Adrenal gland (tissue), 12 donors: ENCODE data around the gene LOXHD1. TPM values are rescaled to one million over a fixed set of nuclear protein-coding genes. Genes with fewer than 3 reads are reported as not detected.

Experiments
- DNase-seq, 7 donors: peaks; one replicate each; pipeline ENCODE4 v3.0.0-alpha.2; 2019 to 2020
- H3K27ac ChIP-seq, 5 donors: fragments of 200-600 bp; sonication (generic) in 4 of 5; 1 replicate in 3 of 5; 2 replicates in 2 of 5; pipeline versions ENCODE4 v1.5.1 to v1.8.0; 2016 to 2020; ENCODE audit warnings: mild to moderate bottlenecking in 1 of 5
- H3K27me3 ChIP-seq: fragments of 200-600 bp; 2 replicates; pipeline ENCODE4 v1.8.0; 2021
- H3K36me3 ChIP-seq, 2 donors: fragments of 200-600 bp; replicated peaks in 1 of 2; 1 replicate in 1 of 2; 2 replicates in 1 of 2; pipeline versions ENCODE4 v1.5.1 to v1.8.0; 2018 to 2022
- H3K4me1 ChIP-seq, 2 donors: fragments of 200-600 bp; replicated peaks in 1 of 2; 1 replicate in 1 of 2; 2 replicates in 1 of 2; pipeline versions ENCODE4 v1.5.1 to v1.8.0; 2018 to 2021
- H3K4me3 ChIP-seq, 4 donors: fragments of 200-600 bp; sonication (generic) in 3 of 4; one replicate each; pipeline ENCODE4 v1.5.1; 2016 to 2018
- H3K9me3 ChIP-seq, 3 donors: fragments of 200-600 bp; sonication (generic) in 1 of 3; replicated peaks in 1 of 3; 1 replicate in 2 of 3; 2 replicates in 1 of 3; pipeline versions ENCODE4 v1.5.1 to v1.8.0; 2016 to 2021
- CTCF ChIP-seq, 6 experiments: fragments of 450-650 bp in 4 of 6; fragments of 200-600 bp in 2 of 6; sonication (generic) in 1 of 6; IDR thresholded peaks; 1 replicate in 5 of 6; 2 replicates in 1 of 6; pipeline versions ENCODE4 v1.5.1 to v1.8.0; 2016 to 2021; ENCODE audit warnings: antibody characterized with exemption in 6 of 6, mild to moderate bottlenecking in 2 of 6, moderate library complexity in 1 of 6
- POLR2A ChIP-seq, 2 donors: fragments of 450-650 bp; IDR thresholded peaks; one replicate each; pipeline ENCODE4 v1.6.1; 2017; ENCODE audit warnings: antibody characterized with exemption in 2 of 2, mild to moderate bottlenecking in 2 of 2, moderate library complexity in 1 of 2
- WGBS, 4 donors: extraction: QIAGEN DNeasy Blood & Tissue Kit in 2 of 4; methylation state at CpG; one replicate each; pipeline versions ENCODE4 v1.1.5 to v1.1.7; 2013 to 2017; 5-methylcytosine and 5-hydroxymethylcytosine counted together
- intact Hi-C, 2 donors: fragments of 100-400 bp; cut with DNase I; formaldehyde crosslinking; loops; one replicate each; pipeline versions ENCODE4 v1.14.1 to v1.15.0; 2022 to 2023
- polyA plus RNA-seq, 3 donors: library from polyadenylated mRNA; stranded (reverse); fragments of 200-250 nt in 2 of 3; fragments of 350-450 nt in 1 of 3; fragmentation: Illumina TruSeq in 1 of 3; extraction: RNeasy Lipid Tissue Mini Kit (QIAGEN cat#74804) in 1 of 3; gene quantifications; one replicate each; pipeline ENCODE4 v1.2.3, GENCODE V29; 2013 to 2014
- total RNA-seq, 9 donors: library from RNA; depleted of rRNA in 4 of 9; stranded (reverse); fragments of >200 nt in 4 of 9; fragments of 120-200 nt in 1 of 9; fragmentation: NEBNext Ultra II Directional in 1 of 9; extraction: Animal tissue kit (Norgen Biotek cat#: 25700) in 1 of 9; gene quantifications; one replicate each; pipeline versions ENCODE4 v1.1.0 to v1.2.4, GENCODE V29; 2013 to 2023
- donor health status: healthy with polysubstance abuse.
- donor health status: Bipolar disorder and iron deficiency.
- donor health status: DM: yes; HTN: yes; CAD: no.
- donor health status: DM: no; HTN: no; CAD: no.
- donor health status: DM: no; HTN: no; CAD: no.
- donor health status: DM: yes; HTN: yes; CAD: no.

The LOXHD1 gene
- total and polyA plus RNA-seq, 12 donors: 0.08 to 0.30 (median 0.16) TPM; not detected in 7

- Histone ChIP-seq H3K4me3 (no peak overlapping the region), H3K27ac (no peak overlapping the region), H3K36me3 (no peaks in the 10 kb centered on the region), H3K27me3 (no peaks in the 10 kb centered on the region), H3K4me1 (no peaks in the 10 kb centered on the region), H3K9me3 (no peaks in the 10 kb centered on the region)
- 19 to 46% (median 36%) methylated on average over 2 of the region's 2 CpGs for WGBS, 4 donors
- intact Hi-C loops: no loop called here
- TF ChIP-seq POLR2A (IDR thresholded peaks at IDR 0.05) (no peak), CTCF (IDR thresholded peaks at IDR 0.05) (no peak)
- no peak for DNase-seq
Measured at GRCh38 chr18:46485675-46486194, 171.3 kb downstream of the LOXHD1 start.

- H3K4me1 ChIP-seq: no peaks in the 10 kb centered on the region
- H3K27ac ChIP-seq: no peak overlapping the region
- no peak for TF ChIP-seq POLR2A (IDR thresholded peaks at IDR 0.05)
- TF ChIP-seq CTCF (IDR thresholded peaks at IDR 0.05): no peak
- H3K4me3 ChIP-seq: no peak overlapping the region
- intact Hi-C loops: loop anchor here in 1 of 2 donors (5.0 kb wide), 1 partner anchor 203 kb away; no protein-coding TSS in a partner anchor
- DNase-seq: no peak
- no peaks in the 10 kb centered on the region for H3K36me3 ChIP-seq
- H3K9me3 ChIP-seq: no peaks in the 10 kb centered on the region
- H3K27me3 ChIP-seq: no peaks in the 10 kb centered on the region
- 26 to 35% (median 30%) methylated on average over 16 of the region's 16 CpGs for WGBS, 4 donors
Measured at GRCh38 chr18:46484971-46485370, 172.0 kb downstream of the LOXHD1 start.

- DNase-seq: no peak
- Histone ChIP-seq H3K27me3 (no peaks in the 10 kb centered on the region), H3K4me3 (no peak overlapping the region), H3K27ac (no peak overlapping the region), H3K9me3 (no peaks in the 10 kb centered on the region), H3K4me1 (no peaks in the 10 kb centered on the region), H3K36me3 (no peaks in the 10 kb centered on the region)
- no peak for TF ChIP-seq CTCF (IDR thresholded peaks at IDR 0.05)
- TF ChIP-seq POLR2A (IDR thresholded peaks at IDR 0.05): no peak
- 80 to 100% (median 95%) methylated on average over 1 of the region's 1 CpG for WGBS, 4 donors
- intact Hi-C loops: loop anchor here in 1 of 2 donors (5.0 kb wide), 1 partner anchor 201 kb away; no protein-coding TSS in a partner anchor
Measured at GRCh38 chr18:46482831-46483230, 174.2 kb downstream of the LOXHD1 start.

GRCh38 chr18:46481847-46482245, 175.2 kb downstream of the LOXHD1 start:
- Histone ChIP-seq H3K4me3 (no peak overlapping the region), H3K27me3 (no peaks in the 10 kb centered on the region), H3K9me3 (no peaks in the 10 kb centered on the region), H3K36me3 (no peaks in the 10 kb centered on the region), H3K27ac (no peak overlapping the region), H3K4me1 (no peaks in the 10 kb centered on the region)
- 50 to 76% (median 70%) methylated on average over 1 of the region's 1 CpG for WGBS, 4 donors
- no peak for TF ChIP-seq CTCF (IDR thresholded peaks at IDR 0.05)
- intact Hi-C loops: loop anchor here in 1 of 2 donors (5.0 kb wide), 1 partner anchor 200 kb away; no protein-coding TSS in a partner anchor
- DNase-seq: peak in 3 of 7 donors; percentile 11 to 25 (median 15)
